ENCODE results near the gene YLPM1. TPM values are rescaled to one million over a fixed set of nuclear protein-coding genes. Genes with fewer than 3 reads are reported as not detected.

YLPM1 gene
- total RNA-seq, 1 donor from 2014 or later = 53.0 TPM

- Histone ChIP-seq H3K36me3 (peaks cover 64% of the 10 kb centered on the region), H3K4me3 (no peak overlapping the region), H3K27me3 (no peaks in the 10 kb centered on the region), H3K4me1 (no peaks in the 10 kb centered on the region), H3K9me3 (no peaks in the 10 kb centered on the region), H3K27ac (no peak overlapping the region)
- no peak for DNase-seq
- ATAC-seq = no peak
- intact Hi-C loops (cut with DNase I) = no loop called here
- no peak for TF ChIP-seq CTCF (IDR thresholded peaks at IDR 0.05)
Observed at GRCh38 chr14:74821267-74821915, 58.3 kb downstream of the YLPM1 start.

DNA sequence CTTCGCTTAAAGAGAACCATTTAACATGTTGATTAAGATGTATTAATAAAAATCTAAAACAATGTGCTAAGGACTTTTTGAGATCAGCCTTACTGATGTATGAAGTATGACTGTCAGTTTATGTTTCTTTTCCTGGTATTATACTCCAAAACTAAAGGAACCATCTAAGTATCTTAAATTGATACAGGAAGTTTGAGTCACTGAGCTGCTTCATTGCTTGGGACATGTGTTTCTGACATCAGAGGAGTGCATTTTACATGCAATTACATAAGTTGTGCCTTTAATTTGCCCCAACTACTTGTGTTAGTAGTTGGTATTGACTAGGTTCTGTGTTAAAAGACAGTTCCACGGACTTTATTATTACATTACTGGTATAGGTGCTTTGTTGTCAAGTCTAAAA, 61.9 kb downstream of the YLPM1 start:
- no peaks in the 10 kb centered on the region for H3K27me3 ChIP-seq
- H3K4me1 ChIP-seq = no peaks in the 10 kb centered on the region
- TF ChIP-seq CTCF (IDR thresholded peaks at IDR 0.05) = no peak
- no peaks in the 10 kb centered on the region for H3K9me3 ChIP-seq
- H3K4me3 ChIP-seq = no peak overlapping the region
- no peak overlapping the region for H3K27ac ChIP-seq
- ATAC-seq = no peak
- no peak for DNase-seq
- intact Hi-C loops (cut with DNase I) = no loop called here
- H3K36me3 ChIP-seq = peaks cover 46% of the 10 kb centered on the region

- no peak for TF ChIP-seq CTCF (IDR thresholded peaks at IDR 0.05)
- ATAC-seq = no peak
- no peak for DNase-seq
- Histone ChIP-seq H3K27ac (no peak overlapping the region), H3K9me3 (no peaks in the 10 kb centered on the region), H3K4me3 (no peak overlapping the region), H3K27me3 (no peaks in the 10 kb centered on the region), H3K4me1 (no peaks in the 10 kb centered on the region), H3K36me3 (peaks cover 40% of the 10 kb centered on the region)
- intact Hi-C loops (cut with DNase I) = no loop called here
Observed at GRCh38 chr14:74826574-74826973, 63.5 kb downstream of the YLPM1 start.

GRCh38 chr14:74829251-74829650, 66.1 kb downstream of the YLPM1 start:
- no peak overlapping the region for H3K27ac ChIP-seq
- intact Hi-C loops (cut with DNase I) = no loop called here
- peaks cover 34% of the 10 kb centered on the region for H3K36me3 ChIP-seq
- no peak overlapping the region for H3K4me3 ChIP-seq
- no peaks in the 10 kb centered on the region for H3K27me3 ChIP-seq
- DNase-seq (no peak), ATAC-seq (no peak)
- no peaks in the 10 kb centered on the region for H3K4me1 ChIP-seq
- no peak for TF ChIP-seq CTCF (IDR thresholded peaks at IDR 0.05)
- H3K9me3 ChIP-seq = no peaks in the 10 kb centered on the region

DNA sequence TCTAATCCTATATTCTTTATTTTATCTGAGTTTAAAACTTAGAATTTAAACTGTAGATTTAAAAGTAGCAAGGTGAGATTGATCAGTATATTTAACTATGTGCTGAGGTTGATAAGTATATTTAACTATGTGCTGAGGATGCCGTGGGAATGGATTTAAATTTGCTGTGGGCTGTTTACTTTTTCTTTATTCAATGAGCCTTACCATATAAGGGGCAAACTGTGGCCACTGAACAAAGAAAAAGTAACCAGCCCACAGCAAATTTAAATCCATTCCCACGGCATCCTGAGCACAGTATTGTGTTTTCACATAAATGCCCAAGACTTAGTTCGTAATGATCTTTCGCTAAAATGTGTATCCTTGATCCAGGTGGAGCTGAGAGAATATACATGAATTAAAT, 69.7 kb downstream of the YLPM1 start:
- no peak for TF ChIP-seq CTCF (IDR thresholded peaks at IDR 0.05)
- H3K4me3 ChIP-seq = no peak overlapping the region
- H3K27ac ChIP-seq = no peak overlapping the region
- peaks cover 6% of the 10 kb centered on the region for H3K4me1 ChIP-seq
- H3K36me3 ChIP-seq = peaks cover 36% of the 10 kb centered on the region
- ATAC-seq (no peak), DNase-seq (no peak)
- no peaks in the 10 kb centered on the region for H3K27me3 ChIP-seq
- H3K9me3 ChIP-seq = no peaks in the 10 kb centered on the region
- intact Hi-C loops (cut with DNase I) = no loop called here

All from upper lobe of right lung (tissue), 1 donor.